ENCODE results near the gene HENMT1. TPM values are rescaled to one million over a fixed set of nuclear protein-coding genes. Genes with fewer than 3 reads are reported as not detected.
A peak's percentile ranks its signal among the peaks of the same experiment; 100 is the strongest.

Gene HENMT1
- total RNA-seq, 2 donors from 2014 or later = 0.41 to 0.55 TPM

GRCh38 chr1:108615544-108615943 lies 45.3 kb downstream of the HENMT1 start:
- Histone ChIP-seq H3K36me3 (no peaks in the 10 kb centered on the region), H3K4me1 (peaks cover 0 to 3% of the 10 kb centered on the region in 2 donors), H3K27ac (no peak overlapping the region), H3K9me3 (no peaks in the 10 kb centered on the region), H3K27me3 (no peaks in the 10 kb centered on the region), H3K4me3 (no peak overlapping the region)
- no peak for TF ChIP-seq CTCF (IDR thresholded peaks at IDR 0.05)
- DNase-seq (ENCODE audit: low spot score) = no peak

- no peak for DNase-seq (ENCODE audit: low spot score)
- no peak overlapping the region for H3K27ac ChIP-seq
- H3K4me3 ChIP-seq = no peak overlapping the region
- no peaks in the 10 kb centered on the region for H3K27me3 ChIP-seq
- no peak for TF ChIP-seq CTCF (IDR thresholded peaks at IDR 0.05)
- H3K9me3 ChIP-seq = no peaks in the 10 kb centered on the region
- H3K36me3 ChIP-seq = no peaks in the 10 kb centered on the region
- H3K4me1 ChIP-seq = peaks cover 0 to 20% of the 10 kb centered on the region in 2 donors
Measured at GRCh38 chr1:108612496-108612895, 48.4 kb downstream of the HENMT1 start.

GRCh38 chr1:108611984-108612383 lies 48.9 kb downstream of the HENMT1 start:
- H3K27ac ChIP-seq = no peak overlapping the region
- TF ChIP-seq CTCF (IDR thresholded peaks at IDR 0.05) = no peak
- no peaks in the 10 kb centered on the region for H3K36me3 ChIP-seq
- H3K9me3 ChIP-seq = no peaks in the 10 kb centered on the region
- H3K27me3 ChIP-seq = no peaks in the 10 kb centered on the region
- DNase-seq (ENCODE audit: low spot score) = no peak
- no peak overlapping the region for H3K4me3 ChIP-seq
- peaks cover 0 to 20% of the 10 kb centered on the region in 2 donors for H3K4me1 ChIP-seq

- Histone ChIP-seq H3K36me3 (no peaks in the 10 kb centered on the region), H3K4me3 (no peak overlapping the region), H3K4me1 (peaks cover 0 to 20% of the 10 kb centered on the region in 2 donors), H3K9me3 (no peaks in the 10 kb centered on the region), H3K27me3 (no peaks in the 10 kb centered on the region), H3K27ac (peak overlapping the region in 1 of 2 donors; percentile 41)
- DNase-seq (ENCODE audit: low spot score) = no peak
- no peak for TF ChIP-seq CTCF (IDR thresholded peaks at IDR 0.05)
Measured at GRCh38 chr1:108610073-108610472, 50.8 kb downstream of the HENMT1 start.

GRCh38 chr1:108609483-108610049 lies 51.3 kb downstream of the HENMT1 start:
- TF ChIP-seq CTCF (IDR thresholded peaks at IDR 0.05) = no peak
- Histone ChIP-seq H3K4me1 (peaks cover 0 to 20% of the 10 kb centered on the region in 2 donors), H3K27ac (peak overlapping the region in 1 of 2 donors; percentile 41), H3K36me3 (no peaks in the 10 kb centered on the region), H3K27me3 (no peaks in the 10 kb centered on the region), H3K4me3 (no peak overlapping the region), H3K9me3 (no peaks in the 10 kb centered on the region)
- no peak for DNase-seq (ENCODE audit: low spot score)

GRCh38 chr1:108606478-108606877 lies 54.4 kb downstream of the HENMT1 start:
- Histone ChIP-seq H3K27ac (no peak overlapping the region), H3K4me3 (no peak overlapping the region), H3K36me3 (no peaks in the 10 kb centered on the region), H3K9me3 (no peaks in the 10 kb centered on the region), H3K27me3 (no peaks in the 10 kb centered on the region), H3K4me1 (peaks cover 0 to 28% of the 10 kb centered on the region in 2 donors)
- TF ChIP-seq CTCF (IDR thresholded peaks at IDR 0.05) = no peak
- no peak for DNase-seq (ENCODE audit: low spot score)

All from right atrium auricular region (tissue), 2 donors.